ENCODE data around the gene KCTD5.
A peak's percentile ranks its signal among the peaks of the same experiment; 100 is the strongest.

The KCTD5 gene

GRCh38 chr16:2752035-2752849 lies 69.9 kb downstream of the KCTD5 start, which contains the start of gene SRRM2:
SRRM2 (plus strand) TSS chr16:2752638; CDS start chr16:2756365, 3,727 bp downstream.
- DNase-seq (ENCODE audit: low read depth in 2 of 2) = peak; percentile 88 to 92

- peak in 1 of 2 donors; percentile 72 for DNase-seq (ENCODE audit: low read depth in 2 of 2)
Observed at GRCh38 chr16:2752850-2753732, 70.8 kb downstream of the KCTD5 start.

GRCh38 chr16:2753733-2754020 lies 71.4 kb downstream of the KCTD5 start:
- no peak for DNase-seq (ENCODE audit: low read depth in 2 of 2)

- DNase-seq (ENCODE audit: low read depth in 2 of 2) = no peak
Observed at GRCh38 chr16:2755158-2755557, 72.8 kb downstream of the KCTD5 start.

- DNase-seq (ENCODE audit: low read depth in 2 of 2) = no peak
Observed at GRCh38 chr16:2756288-2757015, 74.1 kb downstream of the KCTD5 start.

- no peak for DNase-seq (ENCODE audit: low read depth in 2 of 2)
Observed at GRCh38 chr16:2757344-2757743, 75.0 kb downstream of the KCTD5 start.
